ENCODE data around the gene ADCK2. TPM values are rescaled to one million over a fixed set of nuclear protein-coding genes. Genes with fewer than 3 reads are reported as not detected.
A peak's percentile ranks its signal among the peaks of the same experiment; 100 is the strongest.
"Not testable (repeated sequence)": the region's sequence is repeated elsewhere in the genome, so short reads cannot be mapped to it uniquely, and the experiment has no call there.

ADCK2 gene, protein sequence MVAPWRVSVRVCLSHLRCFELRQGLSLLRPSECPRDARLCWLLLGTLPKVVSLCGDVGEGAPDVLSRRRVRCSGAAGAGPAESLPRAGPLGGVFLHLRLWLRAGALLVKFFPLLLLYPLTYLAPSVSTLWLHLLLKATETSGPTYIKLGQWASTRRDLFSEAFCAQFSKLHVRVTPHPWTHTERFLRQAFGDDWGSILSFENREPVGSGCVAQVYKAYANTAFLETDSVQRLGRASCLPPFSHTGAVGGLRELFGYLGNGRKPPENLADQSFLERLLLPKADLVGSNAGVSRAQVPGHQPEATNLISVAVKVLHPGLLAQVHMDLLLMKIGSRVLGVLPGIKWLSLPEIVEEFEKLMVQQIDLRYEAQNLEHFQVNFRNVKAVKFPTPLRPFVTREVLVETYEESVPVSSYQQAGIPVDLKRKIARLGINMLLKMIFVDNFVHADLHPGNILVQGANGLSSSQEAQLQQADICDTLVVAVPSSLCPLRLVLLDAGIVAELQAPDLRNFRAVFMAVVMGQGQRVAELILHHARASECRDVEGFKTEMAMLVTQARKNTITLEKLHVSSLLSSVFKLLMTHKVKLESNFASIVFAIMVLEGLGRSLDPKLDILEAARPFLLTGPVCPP
- 37.3 and 43.5 TPM in 2 replicates for total RNA-seq (2014; rRNA removed; shearing (Covaris generic))

GRCh38 chr7:140672382-140673062 lies at the start of gene ADCK2:
Gene ADCK2 (plus strand): TSS chr7:140672945. CDS start chr7:140673331, 386 bp downstream.
- peak; percentile 49 for DNase-seq (ENCODE audit: low spot score)

- no peak for DNase-seq (ENCODE audit: low spot score)
These were observed 48.8 kb upstream of the ADCK2 start for GRCh38 chr7:140623980-140624379.

DNA sequence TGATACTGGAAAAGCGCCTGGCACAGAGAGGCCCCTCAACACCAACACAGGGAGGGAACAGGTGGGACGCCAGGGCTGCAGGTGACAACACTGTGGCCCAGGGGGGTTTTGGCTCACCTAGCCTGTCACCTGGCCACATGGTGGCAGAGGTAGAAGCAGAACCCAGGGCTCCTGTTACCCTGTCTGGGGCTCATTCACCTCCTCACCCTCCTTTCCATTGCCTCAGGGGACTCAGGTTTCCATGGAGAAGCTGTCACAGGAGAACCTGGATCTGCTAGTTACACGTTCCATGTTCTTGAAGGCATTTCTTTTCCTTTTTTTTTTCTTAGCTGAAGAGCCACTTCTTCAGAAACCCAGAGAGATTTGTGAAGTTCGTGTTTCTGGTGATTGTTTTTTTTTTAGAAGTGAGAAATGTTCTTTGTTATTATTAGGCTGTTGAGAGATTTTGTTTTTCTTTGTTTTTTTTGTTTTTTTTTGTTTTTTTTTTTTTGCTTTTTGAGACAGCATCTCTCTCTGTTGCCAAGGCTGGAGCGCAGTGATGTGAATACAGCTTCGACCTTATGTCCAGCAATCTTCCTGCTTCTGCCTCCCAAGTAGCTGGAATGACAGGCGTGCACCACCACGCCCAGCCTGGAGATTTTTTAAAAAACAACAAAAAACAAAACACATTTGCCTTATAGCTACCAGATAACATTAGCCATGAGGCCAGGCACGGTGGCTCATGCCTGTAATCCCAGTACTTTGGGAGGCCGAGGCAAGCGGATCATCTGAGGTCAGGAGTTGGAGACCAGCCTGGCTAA lies 48.2 kb upstream of the ADCK2 start:
- DNase-seq (ENCODE audit: low spot score) = no peak

DNA sequence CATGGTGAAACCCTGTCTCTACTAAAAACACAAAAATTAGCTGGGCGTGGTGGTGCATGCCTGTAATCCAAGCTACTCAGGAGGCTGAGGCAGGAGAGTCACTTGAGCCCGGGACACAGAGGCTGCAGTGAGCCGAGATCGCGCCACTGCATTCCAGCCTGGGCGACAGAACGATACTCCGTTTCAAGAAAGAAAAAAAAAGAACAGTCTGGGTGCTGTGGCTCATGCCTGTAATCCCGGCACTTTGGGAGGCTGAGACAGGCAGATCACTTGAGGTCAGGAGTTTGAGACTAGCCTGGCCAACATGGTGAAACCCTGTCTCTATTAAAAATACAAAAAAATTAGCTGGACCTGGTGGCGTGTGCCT lies 47.6 kb upstream of the ADCK2 start:
- DNase-seq (ENCODE audit: low spot score) = not testable (repeated sequence)

DNA sequence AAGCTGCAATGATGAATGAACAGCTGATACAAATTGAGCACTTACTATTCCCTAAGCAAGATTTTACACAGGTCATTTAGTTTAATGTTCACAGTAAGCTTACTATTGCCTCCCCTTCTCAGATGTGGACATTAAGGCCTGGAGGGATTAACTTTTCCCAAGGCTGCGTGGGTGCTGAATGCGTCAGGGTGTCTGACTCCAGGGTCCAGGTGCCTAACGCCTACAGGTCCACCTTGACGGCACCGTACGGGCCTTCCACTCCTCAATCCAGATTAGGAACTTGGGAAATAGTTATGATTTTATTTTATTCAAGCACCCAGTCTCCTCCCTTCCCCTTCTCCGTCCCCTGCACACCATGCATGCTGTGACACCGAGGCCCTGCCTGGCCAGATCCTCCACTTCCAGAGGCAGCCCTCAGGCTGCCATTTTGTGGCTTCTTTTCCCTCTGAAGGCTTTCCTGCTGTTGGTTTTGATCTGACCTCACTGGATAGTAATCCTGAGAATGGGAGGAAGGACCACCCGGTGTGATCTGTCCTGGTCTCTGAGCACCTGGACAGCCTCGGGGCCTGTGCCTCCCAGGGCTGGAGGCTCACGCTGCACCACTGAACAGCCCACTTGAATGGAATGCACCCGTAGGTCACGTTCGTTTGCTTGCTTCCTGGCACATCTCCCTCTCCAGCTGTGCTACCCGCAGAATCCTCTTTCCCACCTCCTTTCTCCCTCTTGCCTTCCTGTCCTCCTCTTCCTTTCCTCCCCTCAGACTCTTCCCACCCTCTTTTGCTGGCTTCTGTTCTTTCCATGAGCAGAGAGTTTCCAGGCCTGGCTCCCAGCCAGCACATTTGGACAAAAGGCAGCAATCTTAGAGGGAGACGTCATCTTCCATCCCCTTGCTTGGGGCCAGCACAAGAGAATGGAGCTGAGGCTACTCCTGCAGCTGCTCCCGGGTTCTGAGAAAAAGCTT lies 46.6 kb upstream of the ADCK2 start:
- DNase-seq (ENCODE audit: low spot score) = no peak

GRCh38 chr7:140631021-140631420 lies 41.7 kb upstream of the ADCK2 start:
- DNase-seq (ENCODE audit: low spot score) = no peak

GRCh38 chr7:140631602-140632001 lies 41.1 kb upstream of the ADCK2 start:
- DNase-seq (ENCODE audit: low spot score) = no peak

GRCh38 chr7:140635345-140635744 lies 37.4 kb upstream of the ADCK2 start:
- DNase-seq (ENCODE audit: low spot score) = no peak

- DNase-seq (ENCODE audit: low spot score) = no peak
These were observed 36.9 kb upstream of the ADCK2 start for GRCh38 chr7:140635816-140636215.

GRCh38 chr7:140637400-140637799 lies 35.3 kb upstream of the ADCK2 start:
- no peak for DNase-seq (ENCODE audit: low spot score)

- DNase-seq (ENCODE audit: low spot score) = no peak
These were observed 34.5 kb upstream of the ADCK2 start for GRCh38 chr7:140638173-140638791.

GRCh38 chr7:140639366-140640053 lies 33.2 kb upstream of the ADCK2 start:
- no peak for DNase-seq (ENCODE audit: low spot score)

- DNase-seq (ENCODE audit: low spot score) = no peak
These were observed 32.6 kb upstream of the ADCK2 start for GRCh38 chr7:140640060-140640637.

- no peak for DNase-seq (ENCODE audit: low spot score)
These were observed 31.8 kb upstream of the ADCK2 start, which contains the start of gene DENND2A for GRCh38 chr7:140640727-140641523. Gene DENND2A (minus strand): TSS chr7:140640813. CDS start chr7:140602397, 38,416 bp downstream.

DNA sequence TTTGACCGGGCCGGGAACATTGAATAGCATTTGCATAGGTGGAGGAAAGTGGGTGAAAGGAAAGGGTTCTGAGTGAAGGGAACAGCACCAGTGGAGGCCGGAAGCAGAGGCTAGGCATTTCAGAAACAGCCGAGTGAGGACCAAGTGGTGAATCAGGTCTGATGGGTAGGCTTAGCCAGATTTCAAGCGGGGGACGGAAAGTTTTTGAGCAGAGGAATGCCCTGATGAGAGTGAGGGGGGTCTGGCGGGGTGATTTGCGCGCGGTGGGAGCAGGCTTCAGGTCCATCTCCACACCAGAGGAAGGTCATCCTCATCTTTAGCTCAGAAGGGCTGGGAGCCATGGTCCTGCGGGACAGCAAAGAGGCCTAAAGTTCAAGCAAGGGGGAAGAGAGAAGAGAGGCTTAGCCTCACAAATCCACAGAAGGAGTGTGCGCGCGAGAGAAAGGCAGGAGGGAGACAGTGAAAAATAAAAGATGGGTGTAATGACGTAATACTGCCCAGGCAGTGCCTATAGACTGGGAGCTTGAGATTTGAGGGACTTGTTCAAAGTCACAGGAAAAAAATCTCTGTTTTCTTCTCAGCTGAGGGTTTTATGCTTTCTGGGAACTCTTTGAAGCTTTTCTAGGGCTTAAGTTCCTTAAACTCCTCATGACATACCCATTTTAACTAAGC lies 31.1 kb upstream of the ADCK2 start:
- no peak for DNase-seq (ENCODE audit: low spot score)

- DNase-seq (ENCODE audit: low spot score) = no peak
These were observed 29.3 kb upstream of the ADCK2 start for GRCh38 chr7:140643416-140643815.

DNA sequence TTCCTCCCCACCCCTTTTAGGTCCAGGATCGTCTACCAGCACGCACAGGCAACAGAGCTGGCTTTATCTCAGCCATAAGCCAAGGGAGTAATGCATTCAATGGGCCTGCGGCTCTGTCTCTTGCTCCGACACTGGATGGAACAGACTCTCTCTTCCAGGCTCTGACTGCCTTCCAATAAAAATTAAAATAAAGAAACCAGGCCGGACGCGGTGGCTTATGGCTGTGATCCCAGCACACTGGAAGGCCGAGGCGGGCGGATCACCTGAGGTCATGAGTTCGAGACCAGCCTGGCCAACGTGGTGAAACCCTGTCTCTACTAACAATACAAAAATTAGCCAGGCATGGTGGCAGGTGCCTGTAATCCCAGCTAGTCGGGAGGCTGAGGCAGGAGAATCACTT lies 28.0 kb upstream of the ADCK2 start:
- not testable (repeated sequence) for DNase-seq (ENCODE audit: low spot score)

Measured in HT-29 (cell line).